ENCODE results near the gene KRTAP5-3. TPM values are rescaled to one million over a fixed set of nuclear protein-coding genes. Genes with fewer than 3 reads are reported as not detected.

The KRTAP5-3 gene
- total and polyA plus RNA-seq, 4 donors, result not detected

DNA sequence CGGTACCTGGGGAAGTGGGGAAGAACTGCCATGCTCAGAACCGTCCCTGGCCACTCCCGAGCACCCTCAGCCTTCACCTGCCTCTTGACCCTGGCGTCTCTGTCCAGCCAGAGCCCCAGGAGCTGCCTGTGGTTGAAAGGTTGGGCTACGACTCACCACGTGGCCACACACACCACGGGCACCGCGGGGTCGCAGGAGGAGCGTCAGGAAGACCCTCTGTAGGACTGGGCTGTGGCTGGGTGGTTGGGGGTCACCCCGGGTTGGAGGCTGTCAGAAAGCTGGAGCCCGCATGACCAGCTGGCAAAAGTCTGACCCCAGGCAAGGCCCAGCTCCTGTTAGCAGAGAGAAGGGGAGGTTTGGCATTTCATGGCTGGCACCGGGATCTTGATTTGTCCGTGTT, 32.8 kb upstream of the KRTAP5-3 start:
- ATAC-seq (ENCODE audit: insufficient read depth, low FRiP score), result no peak
- Histone ChIP-seq H3K27ac (ENCODE audit: low read depth in 1 of 2, low read length in 1 of 2) (no peak overlapping the region), H3K9ac (ENCODE audit: insufficient read depth in 1 of 2, low read length in 2 of 2) (no peak overlapping the region), H3K36me3 (ENCODE audit: control insufficient read depth in 4 of 4, insufficient read depth in 4 of 4, low read length in 4 of 4) (no peaks in the 10 kb centered on the region), H3K4me3 (no peak overlapping the region), H3K9me3 (ENCODE audit: control insufficient read depth in 4 of 4, insufficient read depth in 3 of 4, low read length in 3 of 4) (no peaks in the 10 kb centered on the region), H3K27me3 (ENCODE audit: control insufficient read depth in 3 of 3, insufficient read depth in 3 of 3, low read length in 2 of 3) (no peaks in the 10 kb centered on the region), H3K4me1 (ENCODE audit: control insufficient read depth in 5 of 5, insufficient read depth in 5 of 5, low read length in 5 of 5) (peaks cover 0 to 9% (median 0%) of the 10 kb centered on the region in 5 donors)
- DNase-seq, result no peak
- WGBS, 2 donors, result 85 to 89% methylated on average over 15 of the region's 15 CpGs
- TF ChIP-seq CTCF (IDR thresholded peaks at IDR 0.05; ENCODE audit: control extremely low read depth, extremely low read depth), result no peak

GRCh38 chr11:1640076-1640946, 32.0 kb upstream of the KRTAP5-3 start:
- peak; percentile 29 for TF ChIP-seq CTCF (IDR thresholded peaks at IDR 0.05; ENCODE audit: control extremely low read depth, extremely low read depth)
- H3K9ac ChIP-seq (ENCODE audit: insufficient read depth in 1 of 2, low read length in 2 of 2), result no peak overlapping the region
- no peaks in the 10 kb centered on the region for H3K27me3 ChIP-seq (ENCODE audit: control insufficient read depth in 3 of 3, insufficient read depth in 3 of 3, low read length in 2 of 3)
- no peak overlapping the region for H3K27ac ChIP-seq (ENCODE audit: low read depth in 1 of 2, low read length in 1 of 2)
- H3K9me3 ChIP-seq (ENCODE audit: control insufficient read depth in 4 of 4, insufficient read depth in 3 of 4, low read length in 3 of 4), result no peaks in the 10 kb centered on the region
- H3K36me3 ChIP-seq (ENCODE audit: control insufficient read depth in 4 of 4, insufficient read depth in 4 of 4, low read length in 4 of 4), result no peaks in the 10 kb centered on the region
- ATAC-seq (ENCODE audit: insufficient read depth, low FRiP score) (peak; percentile 49), DNase-seq (peak; percentile 36 to 43 (median 41))
- WGBS, 2 donors, result 54 to 59% methylated on average over 32 of the region's 32 CpGs
- H3K4me3 ChIP-seq, result no peak overlapping the region
- peaks cover 0 to 9% (median 0%) of the 10 kb centered on the region in 5 donors for H3K4me1 ChIP-seq (ENCODE audit: control insufficient read depth in 5 of 5, insufficient read depth in 5 of 5, low read length in 5 of 5)

DNA sequence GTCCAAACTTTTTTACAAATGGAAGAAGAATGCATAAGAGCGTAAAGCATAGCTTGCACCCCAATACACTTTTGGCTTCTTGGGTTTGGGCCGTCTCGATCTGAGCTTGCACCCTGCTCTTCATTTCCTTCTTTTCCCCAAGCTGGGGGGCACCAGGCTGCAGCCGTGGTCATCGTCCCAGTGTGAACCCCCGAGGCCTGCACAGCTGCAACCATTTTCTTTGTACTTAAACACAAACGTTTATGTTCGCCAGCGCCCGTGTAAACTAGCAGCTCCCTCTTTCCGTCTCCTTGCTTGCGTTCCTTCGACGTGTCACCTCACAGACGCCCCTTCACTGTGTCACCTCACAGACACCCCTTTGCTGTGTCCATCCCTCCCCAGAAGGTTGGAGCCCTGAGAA, 31.4 kb upstream of the KRTAP5-3 start:
- ATAC-seq (ENCODE audit: insufficient read depth, low FRiP score) (no peak), DNase-seq (no peak)
- H3K36me3 ChIP-seq (ENCODE audit: control insufficient read depth in 4 of 4, insufficient read depth in 4 of 4, low read length in 4 of 4), result no peaks in the 10 kb centered on the region
- H3K27me3 ChIP-seq (ENCODE audit: control insufficient read depth in 3 of 3, insufficient read depth in 3 of 3, low read length in 2 of 3), result peaks cover 0 to 4% (median 0%) of the 10 kb centered on the region in 3 donors
- no peaks in the 10 kb centered on the region for H3K9me3 ChIP-seq (ENCODE audit: control insufficient read depth in 4 of 4, insufficient read depth in 3 of 4, low read length in 3 of 4)
- no peak overlapping the region for H3K27ac ChIP-seq (ENCODE audit: low read depth in 1 of 2, low read length in 1 of 2)
- no peak overlapping the region for H3K4me3 ChIP-seq
- TF ChIP-seq CTCF (IDR thresholded peaks at IDR 0.05; ENCODE audit: control extremely low read depth, extremely low read depth), result no peak
- H3K9ac ChIP-seq (ENCODE audit: insufficient read depth in 1 of 2, low read length in 2 of 2), result no peak overlapping the region
- H3K4me1 ChIP-seq (ENCODE audit: control insufficient read depth in 5 of 5, insufficient read depth in 5 of 5, low read length in 5 of 5), result peaks cover 0 to 9% (median 0%) of the 10 kb centered on the region in 5 donors
- WGBS, 2 donors, result 41 to 61% methylated on average over 15 of the region's 15 CpGs
